Fibroblast of villous mesenchyme (primary cell): Measurements from ENCODE around the gene NDUFA11. TPM values are rescaled to one million over a fixed set of nuclear protein-coding genes. Genes with fewer than 3 reads are reported as not detected.
A peak's percentile ranks its signal among the peaks of the same experiment; 100 is the strongest.

ENCODE experiments used
- DNase-seq: peaks from one replicate; pipeline ENCODE4 v3.0.0-alpha.2; 2010; ENCODE audit warnings: low read depth
- H3K4me3 ChIP-seq: 2 replicates; pipeline ENCODE4 v1.5.1; 2011; ENCODE audit warnings: low read depth, mild to moderate bottlenecking, low read length
- CTCF ChIP-seq: IDR thresholded peaks from 2 replicates; pipeline ENCODE4 v1.5.1; 2012; ENCODE audit warnings: low read depth, mild to moderate bottlenecking, low read length; ENCODE audit not compliant: insufficient read depth
- total RNA-seq: library from RNA; depleted of rRNA; stranded (reverse); fragments of >200 nt; gene quantifications from 2 replicates; pipeline ENCODE4 v1.2.3, GENCODE V29; 2012

The NDUFA11 gene
- total RNA-seq, 1 donor, result 257 TPM

DNA sequence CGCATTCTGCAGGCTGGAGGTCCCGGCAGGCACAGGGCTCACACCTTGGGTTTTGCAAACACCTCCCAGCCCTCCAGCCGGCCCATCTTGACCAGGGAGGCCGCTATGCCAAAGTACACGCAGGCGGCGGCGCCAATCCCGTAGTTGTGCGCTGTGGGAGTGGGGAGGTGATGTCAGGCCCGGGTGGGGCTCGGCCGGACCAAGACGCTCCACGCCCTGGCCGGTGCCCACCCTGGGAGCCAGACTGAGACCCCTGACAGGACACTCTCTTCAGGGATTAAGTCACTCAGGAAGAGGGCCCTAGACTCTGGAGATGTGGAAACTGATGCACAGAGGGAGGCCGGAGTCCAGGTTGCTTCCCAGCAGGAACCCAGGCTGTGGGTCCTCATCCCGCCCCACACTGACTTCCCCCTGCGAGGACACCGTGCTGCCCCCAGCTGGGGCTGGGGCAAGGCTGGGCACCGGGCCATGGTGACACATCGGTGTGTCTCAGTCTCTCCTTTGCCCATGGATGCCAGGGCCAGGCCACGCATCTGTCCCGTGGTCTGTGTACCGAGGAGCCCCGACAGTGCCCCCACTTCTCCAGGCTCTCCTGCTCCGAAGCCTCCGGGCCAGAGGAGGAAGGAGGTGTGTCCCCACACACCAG, 8.8 kb downstream of the NDUFA11 start:
- no peak overlapping the region for H3K4me3 ChIP-seq
- no peak for DNase-seq
- no peak for TF ChIP-seq CTCF

- TF ChIP-seq CTCF, result no peak
- DNase-seq, result no peak
- no peak overlapping the region for H3K4me3 ChIP-seq
Measured at GRCh38 chr19:5893907-5894703, 9.5 kb downstream of the NDUFA11 start.

- no peak for TF ChIP-seq CTCF
- DNase-seq, result no peak
- no peak overlapping the region for H3K4me3 ChIP-seq
Measured at GRCh38 chr19:5893296-5893903, 10.2 kb downstream of the NDUFA11 start.

DNA sequence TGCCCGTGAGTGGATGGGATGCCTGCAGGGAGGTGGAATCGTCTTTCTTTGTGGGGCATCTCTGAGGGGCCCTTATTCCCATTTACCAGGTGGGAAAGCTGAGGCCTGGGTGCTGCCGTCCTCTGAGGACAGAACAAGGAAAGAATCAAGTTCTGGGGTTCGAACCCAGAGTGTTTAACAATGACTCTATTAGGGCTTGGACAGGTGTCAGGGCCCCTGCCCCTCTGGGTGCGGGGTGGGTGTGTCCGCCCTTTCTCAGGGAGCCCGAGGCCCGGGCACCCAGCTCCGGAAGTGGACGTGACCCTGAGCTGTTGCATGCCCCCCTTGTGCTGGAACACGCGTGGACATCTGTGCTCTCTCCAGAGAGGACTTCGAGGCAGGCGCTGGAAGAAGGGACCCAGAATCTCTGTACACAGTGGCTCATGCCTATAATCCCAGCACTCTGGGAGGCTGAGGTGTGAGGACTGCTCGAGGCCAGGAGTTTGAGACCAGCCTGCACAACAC, 10.8 kb downstream of the NDUFA11 start:
- TF ChIP-seq CTCF, result no peak
- DNase-seq, result no peak
- H3K4me3 ChIP-seq, result no peak overlapping the region

GRCh38 chr19:5891938-5892771, 11.4 kb downstream of the NDUFA11 start:
- TF ChIP-seq CTCF, result peak; percentile 75
- no peak overlapping the region for H3K4me3 ChIP-seq
- peak; percentile 46 for DNase-seq

DNA sequence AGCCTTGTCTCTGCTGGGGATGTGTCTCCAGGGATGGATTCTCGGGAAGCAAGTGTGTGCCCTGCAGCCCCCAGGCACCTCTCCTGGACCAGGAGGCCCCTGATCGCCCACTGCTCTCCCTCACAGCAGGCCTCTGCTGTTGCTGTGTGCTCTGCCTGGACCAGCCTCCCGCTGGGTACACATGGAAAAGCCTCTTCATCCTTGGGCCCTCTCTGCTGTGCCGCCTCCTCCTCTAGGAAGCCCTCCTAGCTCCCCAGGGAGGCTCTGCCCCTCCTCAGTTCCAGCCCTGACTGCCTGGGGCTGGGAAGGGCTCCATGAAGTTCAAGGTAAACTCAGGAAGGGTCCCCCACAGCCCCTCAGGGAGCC, 12.0 kb downstream of the NDUFA11 start:
- H3K4me3 ChIP-seq, result no peak overlapping the region
- no peak for DNase-seq
- no peak for TF ChIP-seq CTCF
